ENCODE results near the gene SLC25A29.

Gene SLC25A29

GRCh38 chr14:100293497-100294212, 12.6 kb downstream of the SLC25A29 start (continued):
- TF ChIP-seq INSM2 (tag by site-specific recombination; IDR thresholded peaks at IDR 0.05) (no peak), ZNF423 (tag by site-specific recombination; IDR thresholded peaks at IDR 0.05) (no peak), ZNF398 (tag by site-specific recombination; IDR thresholded peaks at IDR 0.05) (no peak), ZBTB17 (tag by site-specific recombination; IDR thresholded peaks at IDR 0.05) (no peak), ZNF133 (tag by site-specific recombination; IDR thresholded peaks at IDR 0.05) (no peak), ZNF248 (tag by site-specific recombination; IDR thresholded peaks at IDR 0.05) (no peak)
- TF ChIP-seq, protein P1, sequence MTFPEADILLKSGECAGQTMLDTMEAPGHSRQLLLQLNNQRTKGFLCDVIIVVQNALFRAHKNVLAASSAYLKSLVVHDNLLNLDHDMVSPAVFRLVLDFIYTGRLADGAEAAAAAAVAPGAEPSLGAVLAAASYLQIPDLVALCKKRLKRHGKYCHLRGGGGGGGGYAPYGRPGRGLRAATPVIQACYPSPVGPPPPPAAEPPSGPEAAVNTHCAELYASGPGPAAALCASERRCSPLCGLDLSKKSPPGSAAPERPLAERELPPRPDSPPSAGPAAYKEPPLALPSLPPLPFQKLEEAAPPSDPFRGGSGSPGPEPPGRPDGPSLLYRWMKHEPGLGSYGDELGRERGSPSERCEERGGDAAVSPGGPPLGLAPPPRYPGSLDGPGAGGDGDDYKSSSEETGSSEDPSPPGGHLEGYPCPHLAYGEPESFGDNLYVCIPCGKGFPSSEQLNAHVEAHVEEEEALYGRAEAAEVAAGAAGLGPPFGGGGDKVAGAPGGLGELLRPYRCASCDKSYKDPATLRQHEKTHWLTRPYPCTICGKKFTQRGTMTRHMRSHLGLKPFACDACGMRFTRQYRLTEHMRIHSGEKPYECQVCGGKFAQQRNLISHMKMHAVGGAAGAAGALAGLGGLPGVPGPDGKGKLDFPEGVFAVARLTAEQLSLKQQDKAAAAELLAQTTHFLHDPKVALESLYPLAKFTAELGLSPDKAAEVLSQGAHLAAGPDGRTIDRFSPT (tag by site-specific recombination; IDR thresholded peaks at IDR 0.05), result no peak

DNA sequence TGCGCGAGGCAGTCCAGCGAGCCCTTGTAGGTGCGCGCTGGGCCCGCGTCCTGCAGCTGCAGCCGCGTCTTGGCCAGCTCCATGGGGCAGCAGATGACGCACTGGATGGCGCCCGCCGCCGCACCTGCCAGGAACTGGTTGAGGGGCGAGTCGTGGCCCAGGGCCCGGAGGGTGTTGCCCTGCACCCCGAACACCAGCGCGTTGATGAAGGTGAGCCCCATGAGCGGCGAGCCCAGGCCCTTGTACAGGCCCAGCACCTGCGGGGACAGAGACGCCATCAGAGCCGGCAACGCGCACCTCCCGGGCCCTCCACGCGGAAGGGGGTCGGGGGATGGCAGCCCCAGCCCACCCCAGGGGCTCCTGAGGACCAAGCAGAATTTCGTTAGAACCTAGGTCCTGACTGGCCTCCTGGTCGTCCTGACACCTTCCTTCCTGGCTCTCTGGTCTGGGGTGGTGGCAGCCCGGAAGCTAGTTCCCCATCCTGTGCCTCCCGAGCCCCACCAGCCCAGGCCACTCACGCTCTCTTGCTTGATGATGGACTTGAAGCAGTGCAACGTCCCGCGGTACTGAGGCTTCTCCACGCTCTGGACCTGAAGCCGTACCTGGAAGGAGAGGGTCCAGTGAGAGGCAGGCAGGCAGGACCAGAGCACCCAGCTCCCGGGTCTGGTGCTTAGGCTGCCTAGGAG, 13.3 kb downstream of the SLC25A29 start:
- Histone ChIP-seq H3K9me3 (ENCODE audit: control insufficient read depth, insufficient read depth, low read depth, low read length) (no peaks in the 10 kb centered on the region), H3K27ac (ENCODE audit: extremely low read depth, low read depth, low read length) (no peak overlapping the region), H3K4me1 (ENCODE audit: control insufficient read depth, insufficient read depth, low read length) (no peaks in the 10 kb centered on the region), H3K4me3 (ENCODE audit: low read depth, low read length) (no peak overlapping the region), H3K36me3 (ENCODE audit: control insufficient read depth in 2 of 2, insufficient read depth in 1 of 2, low read length in 2 of 2) (peaks cover 0 to 24% of the 10 kb centered on the region in 2 experiments; a peak in 2 of 3 replicates)
- ChIA-PET POLR2A (no interaction called here), CTCF (no interaction called here)
- TF ChIP-seq SETDB1 (IDR thresholded peaks at IDR 0.05; ENCODE audit: insufficient read length, low read length) (no peak), ZNF335 (tag by site-specific recombination; conservative IDR thresholded peaks at IDR 0.05) (no peak), ZNF394 (tag by site-specific recombination; IDR thresholded peaks at IDR 0.05; ENCODE audit: borderline replicate concordance) (no peak), INSM2 (tag by site-specific recombination; IDR thresholded peaks at IDR 0.05) (no peak), PRDM6 (tag by site-specific recombination; IDR thresholded peaks at IDR 0.05) (no peak), ZNF555 (tag by site-specific recombination; conservative IDR thresholded peaks at IDR 0.05) (no peak), ZNF148 (tag by site-specific recombination; IDR thresholded peaks at IDR 0.05; ENCODE audit: borderline replicate concordance) (no peak), ZNF132 (tag by site-specific recombination; IDR thresholded peaks at IDR 0.05; ENCODE audit: borderline replicate concordance) (no peak), ZNF544 (tag by site-specific recombination; IDR thresholded peaks at IDR 0.05) (no peak), ZSCAN30 (tag by site-specific recombination; IDR thresholded peaks at IDR 0.05) (no peak), ZNF426 (tag by site-specific recombination; IDR thresholded peaks at IDR 0.05) (no peak), ZNF155 (tag by site-specific recombination; IDR thresholded peaks at IDR 0.05) (no peak), TCF7L2 (IDR thresholded peaks at IDR 0.05; ENCODE audit: borderline replicate concordance, low read depth, low read length) (no peak), ZNF311 (tag by site-specific recombination; IDR thresholded peaks at IDR 0.05; ENCODE audit: borderline replicate concordance) (no peak), ZFP41 (tag by site-specific recombination; IDR thresholded peaks at IDR 0.05; ENCODE audit: borderline replicate concordance) (no peak), KLF10 (tag by site-specific recombination; IDR thresholded peaks at IDR 0.05) (no peak), SALL2 (tag by site-specific recombination; IDR thresholded peaks at IDR 0.05; ENCODE audit: borderline replicate concordance) (no peak)
